Liver (tissue), 9 donors: ENCODE data around the gene LGALSL. TPM values are rescaled to one million over a fixed set of nuclear protein-coding genes. Genes with fewer than 3 reads are reported as not detected.

Experiments used
- DNase-seq: peaks from one replicate; pipeline ENCODE4 v3.0.0-alpha.2; 2017; ENCODE audit warnings: low spot score
- H3K27ac ChIP-seq, 2 donors: one replicate each; pipeline ENCODE4 v1.7.0; 2013; ENCODE audit warnings: inconsistent platforms in 2 of 2, low read length in 2 of 2, control low read depth in 1 of 2, low read depth in 1 of 2, mild to moderate bottlenecking in 1 of 2
- H3K27me3 ChIP-seq, 4 donors: one replicate each; pipeline versions ENCODE4 v1.6.1 to v1.7.0; 2013; ENCODE audit warnings: low read length in 3 of 4, inconsistent platforms in 1 of 4, mild to moderate bottlenecking in 1 of 4, moderate library complexity in 1 of 4; ENCODE audit not compliant: control insufficient read depth in 4 of 4, insufficient read depth in 4 of 4
- H3K36me3 ChIP-seq, 4 donors: one replicate each; pipeline versions ENCODE4 v1.6.1 to v1.7.0; 2013; ENCODE audit warnings: low read length in 3 of 4, mild to moderate bottlenecking in 3 of 4, low read depth in 1 of 4, moderate library complexity in 1 of 4; ENCODE audit not compliant: control insufficient read depth in 4 of 4, insufficient read depth in 3 of 4
- H3K4me1 ChIP-seq, 4 donors: one replicate each; pipeline versions ENCODE4 v1.6.1 to v1.7.0; 2013; ENCODE audit warnings: low read length in 3 of 4, mild to moderate bottlenecking in 3 of 4, moderate library complexity in 1 of 4; ENCODE audit not compliant: control insufficient read depth in 4 of 4, insufficient read depth in 4 of 4
- H3K4me3 ChIP-seq, 3 donors: one replicate each; pipeline versions ENCODE4 v1.6.1 to v1.7.0; 2013; ENCODE audit warnings: low read length in 3 of 3, control low read depth in 1 of 3, low read depth in 1 of 3, mild to moderate bottlenecking in 1 of 3
- H3K9ac ChIP-seq, 2 donors: one replicate each; pipeline ENCODE4 v1.7.0; 2013; ENCODE audit warnings: low read length in 2 of 2, mild to moderate bottlenecking in 2 of 2, moderate library complexity in 2 of 2, control low read depth in 1 of 2, low read depth in 1 of 2
- H3K9me3 ChIP-seq, 4 donors: one replicate each; pipeline versions ENCODE4 v1.6.1 to v1.7.0; 2013; ENCODE audit warnings: low read length in 3 of 4; ENCODE audit not compliant: control insufficient read depth in 4 of 4
- EGR1 ChIP-seq, 2 donors: IDR thresholded peaks; 2 replicates each; pipeline ENCODE4 v1.6.1; 2016 to 2018; ENCODE audit warnings: antibody characterized with exemption in 2 of 2, low read depth in 2 of 2
- FOXA1 ChIP-seq: IDR thresholded peaks from 2 replicates; pipeline ENCODE4 v1.6.1; 2016; ENCODE audit warnings: antibody characterized with exemption
- FOXA2 ChIP-seq: IDR thresholded peaks from 2 replicates; pipeline ENCODE4 v1.6.1; 2016; ENCODE audit warnings: antibody characterized with exemption
- GABPA ChIP-seq, 2 donors: IDR thresholded peaks in 1 of 2; conservative IDR thresholded peaks in 1 of 2; 2 replicates each; pipeline ENCODE4 v1.6.1; 2016; ENCODE audit warnings: antibody characterized with exemption in 2 of 2, mild to moderate bottlenecking in 1 of 2, moderate library complexity in 1 of 2
- HNF4A ChIP-seq, 2 donors: conservative IDR thresholded peaks; 2 replicates each; pipeline ENCODE4 v1.6.1; 2016; ENCODE audit warnings: antibody characterized with exemption in 2 of 2, mild to moderate bottlenecking in 2 of 2
- HNF4G ChIP-seq: IDR thresholded peaks from 2 replicates; pipeline ENCODE4 v1.6.1; 2016; ENCODE audit warnings: antibody characterized with exemption
- JUND ChIP-seq, 2 donors: IDR thresholded peaks; 2 replicates each; pipeline ENCODE4 v1.6.1; 2016; ENCODE audit warnings: antibody characterized with exemption in 2 of 2
- NR2F2 ChIP-seq: IDR thresholded peaks from 2 replicates; pipeline ENCODE4 v1.6.1; 2016; ENCODE audit warnings: antibody characterized with exemption
- RAD21 ChIP-seq, 2 donors: IDR thresholded peaks; 2 replicates each; pipeline ENCODE4 v1.6.1; 2016; ENCODE audit warnings: antibody characterized with exemption in 2 of 2, mild to moderate bottlenecking in 2 of 2
- RXRA ChIP-seq, 2 donors: IDR thresholded peaks; 2 replicates each; pipeline ENCODE4 v1.6.1; 2017 to 2018; ENCODE audit warnings: antibody characterized with exemption in 2 of 2, mild to moderate bottlenecking in 1 of 2
- SP1 ChIP-seq: IDR thresholded peaks from 2 replicates; pipeline ENCODE4 v1.6.1; 2018; ENCODE audit warnings: antibody characterized with exemption, mild to moderate bottlenecking
- TAF1 ChIP-seq: conservative IDR thresholded peaks from 2 replicates; pipeline ENCODE4 v1.6.1; 2016; ENCODE audit warnings: antibody characterized with exemption, mild to moderate bottlenecking
- YY1 ChIP-seq: IDR thresholded peaks from 2 replicates; pipeline ENCODE4 v1.6.1; 2016; ENCODE audit warnings: antibody characterized with exemption, mild to moderate bottlenecking
- WGBS: extraction: QIAGEN DNeasy Blood & Tissue Kit; methylation state at CpG from one replicate; pipeline ENCODE4 v1.1.7; 2013; 5-methylcytosine and 5-hydroxymethylcytosine counted together
- polyA plus RNA-seq, 2 donors: library from polyadenylated mRNA; stranded (reverse) in 1 of 2; unstranded in 1 of 2; fragments of 200-250 nt in 1 of 2; fragments of >200 nt in 1 of 2; fragmentation: Nextera tagmentation in 1 of 2; extraction: Ambion mirVana in 1 of 2; gene quantifications; one replicate each; pipeline versions ENCODE4 v1.2.1 to v1.2.3, GENCODE V29; 2013 to 2015
- total RNA-seq, 2 donors: library from RNA; depleted of rRNA; stranded (reverse); fragments of >200 nt; gene quantifications; one replicate each; pipeline ENCODE4 v1.2.3, GENCODE V29; 2014
- TF ChIP-seq, protein P1 (sequence below): IDR thresholded peaks from 2 replicates; pipeline ENCODE4 v1.6.1; 2016; ENCODE audit warnings: antibody characterized with exemption
- TF ChIP-seq, protein P2 (sequence below): IDR thresholded peaks from 2 replicates; pipeline ENCODE4 v1.6.1; 2016; ENCODE audit warnings: antibody characterized with exemption
- TF ChIP-seq, protein P3 (sequence below): fragments of 150-350 bp; IDR thresholded peaks from 2 replicates; pipeline ENCODE4 v1.5.1; 2017; ENCODE audit warnings: improper control_type of control experiment, low read depth, low read length; ENCODE audit not compliant: missing input control
- TF ChIP-seq, protein P4 (sequence below): IDR thresholded peaks from 2 replicates; pipeline ENCODE4 v1.6.1; 2016; ENCODE audit warnings: antibody characterized with exemption
- donor health status: healthy.
- donor health status: healthy.
- donor health status: healthy.
- donor health status: healthy.
- donor health status: healthy.

LGALSL gene
- total and polyA plus RNA-seq, 4 donors: 2.4 to 8.7 (median 3.8) TPM

GRCh38 chr2:64471600-64471999 is 17.6 kb downstream of the LGALSL start:
- H3K36me3 ChIP-seq: no peaks in the 10 kb centered on the region
- H3K9ac ChIP-seq: no peak overlapping the region
- no peak for DNase-seq
- no peaks in the 10 kb centered on the region for H3K4me1 ChIP-seq
- 75% methylated on average over 4 of the region's 4 CpGs for WGBS
- no peaks in the 10 kb centered on the region for H3K27me3 ChIP-seq
- no peak for TF ChIP-seq FOXA1
- no peak for TF ChIP-seq EGR1 (IDR thresholded peaks at IDR 0.05; ENCODE audit: low read depth in 2 of 2)
- TF ChIP-seq, protein P1, sequence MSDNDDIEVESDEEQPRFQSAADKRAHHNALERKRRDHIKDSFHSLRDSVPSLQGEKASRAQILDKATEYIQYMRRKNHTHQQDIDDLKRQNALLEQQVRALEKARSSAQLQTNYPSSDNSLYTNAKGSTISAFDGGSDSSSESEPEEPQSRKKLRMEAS: no peak
- no peak for TF ChIP-seq NR2F2
- no peak for TF ChIP-seq GABPA (IDR thresholded peaks at IDR 0.05 in 1 of 2, conservative IDR thresholded peaks at IDR 0.05 in 1 of 2)
- no peak for TF ChIP-seq SP1
- no peak for TF ChIP-seq TAF1
- TF ChIP-seq RAD21 (IDR thresholded peaks at IDR 0.05): no peak
- no peak for TF ChIP-seq YY1
- TF ChIP-seq, protein P2, sequence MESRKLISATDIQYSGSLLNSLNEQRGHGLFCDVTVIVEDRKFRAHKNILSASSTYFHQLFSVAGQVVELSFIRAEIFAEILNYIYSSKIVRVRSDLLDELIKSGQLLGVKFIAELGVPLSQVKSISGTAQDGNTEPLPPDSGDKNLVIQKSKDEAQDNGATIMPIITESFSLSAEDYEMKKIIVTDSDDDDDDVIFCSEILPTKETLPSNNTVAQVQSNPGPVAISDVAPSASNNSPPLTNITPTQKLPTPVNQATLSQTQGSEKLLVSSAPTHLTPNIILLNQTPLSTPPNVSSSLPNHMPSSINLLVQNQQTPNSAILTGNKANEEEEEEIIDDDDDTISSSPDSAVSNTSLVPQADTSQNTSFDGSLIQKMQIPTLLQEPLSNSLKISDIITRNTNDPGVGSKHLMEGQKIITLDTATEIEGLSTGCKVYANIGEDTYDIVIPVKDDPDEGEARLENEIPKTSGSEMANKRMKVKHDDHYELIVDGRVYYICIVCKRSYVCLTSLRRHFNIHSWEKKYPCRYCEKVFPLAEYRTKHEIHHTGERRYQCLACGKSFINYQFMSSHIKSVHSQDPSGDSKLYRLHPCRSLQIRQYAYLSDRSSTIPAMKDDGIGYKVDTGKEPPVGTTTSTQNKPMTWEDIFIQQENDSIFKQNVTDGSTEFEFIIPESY: no peak
- no peak for TF ChIP-seq RXRA (IDR thresholded peaks at IDR 0.05)
- TF ChIP-seq HNF4G: no peak
- TF ChIP-seq, protein P3, sequence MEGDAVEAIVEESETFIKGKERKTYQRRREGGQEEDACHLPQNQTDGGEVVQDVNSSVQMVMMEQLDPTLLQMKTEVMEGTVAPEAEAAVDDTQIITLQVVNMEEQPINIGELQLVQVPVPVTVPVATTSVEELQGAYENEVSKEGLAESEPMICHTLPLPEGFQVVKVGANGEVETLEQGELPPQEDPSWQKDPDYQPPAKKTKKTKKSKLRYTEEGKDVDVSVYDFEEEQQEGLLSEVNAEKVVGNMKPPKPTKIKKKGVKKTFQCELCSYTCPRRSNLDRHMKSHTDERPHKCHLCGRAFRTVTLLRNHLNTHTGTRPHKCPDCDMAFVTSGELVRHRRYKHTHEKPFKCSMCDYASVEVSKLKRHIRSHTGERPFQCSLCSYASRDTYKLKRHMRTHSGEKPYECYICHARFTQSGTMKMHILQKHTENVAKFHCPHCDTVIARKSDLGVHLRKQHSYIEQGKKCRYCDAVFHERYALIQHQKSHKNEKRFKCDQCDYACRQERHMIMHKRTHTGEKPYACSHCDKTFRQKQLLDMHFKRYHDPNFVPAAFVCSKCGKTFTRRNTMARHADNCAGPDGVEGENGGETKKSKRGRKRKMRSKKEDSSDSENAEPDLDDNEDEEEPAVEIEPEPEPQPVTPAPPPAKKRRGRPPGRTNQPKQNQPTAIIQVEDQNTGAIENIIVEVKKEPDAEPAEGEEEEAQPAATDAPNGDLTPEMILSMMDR: no peak
- TF ChIP-seq FOXA2: no peak
- no peak for TF ChIP-seq JUND (IDR thresholded peaks at IDR 0.05)
- TF ChIP-seq HNF4A (conservative IDR thresholded peaks at IDR 0.05): no peak
- no peaks in the 10 kb centered on the region for H3K9me3 ChIP-seq
- H3K27ac ChIP-seq: no peak overlapping the region
- no peak overlapping the region for H3K4me3 ChIP-seq

DNA sequence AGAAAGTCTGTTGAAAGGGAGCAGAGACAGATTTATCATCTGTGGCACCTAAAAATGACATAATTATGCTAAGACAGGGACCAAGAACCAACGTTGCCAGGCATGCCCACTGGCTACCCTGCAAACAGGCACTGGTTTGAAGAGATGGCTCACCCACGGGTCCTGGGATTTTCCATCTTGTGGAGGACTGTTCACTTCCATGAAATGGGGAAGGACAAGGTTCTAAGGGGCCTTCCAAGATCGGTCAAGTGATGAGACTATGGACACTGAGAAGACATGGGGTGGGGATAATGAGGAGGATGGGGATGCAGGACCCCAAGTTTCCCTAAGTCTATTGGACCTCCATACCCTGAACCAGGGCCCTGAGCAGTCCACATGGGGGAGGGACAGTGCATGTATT is 18.9 kb downstream of the LGALSL start:
- Histone ChIP-seq H3K4me3 (no peak overlapping the region), H3K4me1 (no peaks in the 10 kb centered on the region), H3K36me3 (no peaks in the 10 kb centered on the region), H3K27me3 (no peaks in the 10 kb centered on the region), H3K27ac (no peak overlapping the region), H3K9me3 (no peaks in the 10 kb centered on the region), H3K9ac (no peak overlapping the region)
- whole genome bisulfite sequencing: 87% methylated on average over 3 of the region's 3 CpGs
- TF ChIP-seq TAF1 (no peak), HNF4G (no peak), RAD21 (IDR thresholded peaks at IDR 0.05) (no peak), HNF4A (conservative IDR thresholded peaks at IDR 0.05) (no peak), JUND (IDR thresholded peaks at IDR 0.05) (no peak), NR2F2 (no peak), FOXA1 (no peak), GABPA (IDR thresholded peaks at IDR 0.05 in 1 of 2, conservative IDR thresholded peaks at IDR 0.05 in 1 of 2) (no peak), EGR1 (IDR thresholded peaks at IDR 0.05; ENCODE audit: low read depth in 2 of 2) (no peak)
- TF ChIP-seq, protein P4, sequence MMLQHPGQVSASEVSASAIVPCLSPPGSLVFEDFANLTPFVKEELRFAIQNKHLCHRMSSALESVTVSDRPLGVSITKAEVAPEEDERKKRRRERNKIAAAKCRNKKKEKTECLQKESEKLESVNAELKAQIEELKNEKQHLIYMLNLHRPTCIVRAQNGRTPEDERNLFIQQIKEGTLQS: no peak
- no peak for DNase-seq
